GM12878 (cell line): ENCODE data around the gene ARL17A.
"Not testable (repeated sequence)": the region's sequence is repeated elsewhere in the genome, so short reads cannot be mapped to it uniquely, and the experiment has no call there.

Source experiments
- BACH1 ChIP-seq: fragments of 450-650 bp; IDR thresholded peaks from 2 replicates; pipeline ENCODE4 v1.6.1; 2017; ENCODE audit warnings: mild to moderate bottlenecking, borderline replicate concordance
- BCL11A ChIP-seq: IDR thresholded peaks from 2 replicates; pipeline ENCODE4 v1.6.1; 2011; ENCODE audit warnings: low read depth, low read length
- BMI1 ChIP-seq: fragments of 450-650 bp; IDR thresholded peaks from 2 replicates; pipeline ENCODE4 v1.6.1; 2016; ENCODE audit warnings: mild to moderate bottlenecking, moderate library complexity, borderline replicate concordance
- CTCF ChIP-seq, 3 experiments: IDR thresholded peaks in 2 of 3; conservative IDR thresholded peaks in 1 of 3; 2 replicates each; pipeline ENCODE4 v1.5.1; 2011; ENCODE audit warnings: low read depth in 3 of 3, low read length in 3 of 3, mild to moderate bottlenecking in 3 of 3, control low read depth in 2 of 3, moderate library complexity in 2 of 3, inconsistent platforms in 1 of 3, mixed read lengths in 1 of 3; ENCODE audit not compliant: control insufficient read depth in 2 of 3, insufficient read depth in 1 of 3; ENCODE audit errors: extremely low read depth in 1 of 3
- E2F8 ChIP-seq: fragments of 450-650 bp; IDR thresholded peaks from 2 replicates; pipeline ENCODE4 v1.6.1; 2018; ENCODE audit warnings: mild to moderate bottlenecking, low read depth, moderate library complexity; ENCODE audit not compliant: partially characterized antibody
- EGR1 ChIP-seq, 2 experiments: IDR thresholded peaks; 1 replicate in 1 of 2; 2 replicates in 1 of 2; pipeline ENCODE4 v1.6.1; 2011 to 2012; ENCODE audit warnings: low read depth in 2 of 2, low read length in 2 of 2, borderline replicate concordance in 1 of 2, mild to moderate bottlenecking in 1 of 2, moderate library complexity in 1 of 2
- EZH2 ChIP-seq: IDR thresholded peaks from 2 replicates; pipeline ENCODE4 v1.6.1; 2012; ENCODE audit warnings: low read depth, mild to moderate bottlenecking, control low read depth, inconsistent platforms, low read length, borderline replicate concordance; ENCODE audit not compliant: control insufficient read depth
- KAT2A ChIP-seq: conservative IDR thresholded peaks from 2 replicates; pipeline ENCODE4 v1.6.1; 2011; ENCODE audit warnings: low read depth, low read length; ENCODE audit not compliant: control insufficient read depth
- NFIC ChIP-seq: IDR thresholded peaks from 2 replicates; pipeline ENCODE4 v1.6.1; 2012; ENCODE audit warnings: low read depth, mild to moderate bottlenecking, inconsistent platforms, low read length, moderate library complexity
- POLR2A ChIP-seq: IDR thresholded peaks from 2 replicates; pipeline ENCODE4 v1.6.1; 2011; ENCODE audit warnings: low read depth, mild to moderate bottlenecking, low read length
- POLR2AphosphoS5 ChIP-seq: IDR thresholded peaks from 2 replicates; pipeline ENCODE4 v1.6.1; 2011; ENCODE audit warnings: mild to moderate bottlenecking, low read length, inconsistent platforms
- SIN3A ChIP-seq: IDR thresholded peaks from 2 replicates; pipeline ENCODE4 v1.6.1; 2012; ENCODE audit warnings: low read depth, low read length, improper control_type of control experiment
- STAT3 ChIP-seq: IDR thresholded peaks from 2 replicates; pipeline ENCODE4 v1.6.1; 2011; ENCODE audit warnings: low read depth, low read length, improper control_type of control experiment

GRCh38 chr17:46478823-46479222, 100.7 kb downstream of the ARL17A start:
- TF ChIP-seq POLR2AphosphoS5; EGR1 (IDR thresholded peaks at IDR 0.05; ENCODE audit: borderline replicate concordance in 1 of 2, low read depth in 2 of 2, low read length in 2 of 2); KAT2A; POLR2A; STAT3; SIN3A; BCL11A; BMI1; E2F8; NFIC; EZH2; CTCF (IDR thresholded peaks at IDR 0.05 in 2 of 3, conservative IDR thresholded peaks at IDR 0.05 in 1 of 3; ENCODE audit: control insufficient read depth in 2 of 3, extremely low read depth in 1 of 3, insufficient read depth in 1 of 3, low read depth in 3 of 3, low read length in 3 of 3); BACH1: not testable (repeated sequence)
